ENCODE measurements around the gene GPR55. TPM values are rescaled to one million over a fixed set of nuclear protein-coding genes. Genes with fewer than 3 reads are reported as not detected.

Gene GPR55
- total RNA-seq, 1 experiment from 2014 or later = not detected

- Histone ChIP-seq H3K4me1 (peaks cover 10% of the 10 kb centered on the region), H3K9me3 (no peaks in the 10 kb centered on the region), H3K27me3 (replicated peaks; ENCODE audit: control insufficient read depth, insufficient read depth, low read length) (no peaks in the 10 kb centered on the region), H3K4me3 (ENCODE audit: low read depth, low read length) (no peak overlapping the region), H3K36me3 (ENCODE audit: control insufficient read depth, insufficient read depth, low read length) (no peaks in the 10 kb centered on the region)
- BruUV-seq (replicated peaks) = no TSS peak
- Mint-ChIP-seq H3K27me3 (ENCODE audit: insufficient read depth, unreplicated experiment) (no peaks in the 10 kb centered on the region), H3K4me3 (ENCODE audit: unreplicated experiment) (no peak overlapping the region), H3K27ac (ENCODE audit: unreplicated experiment) (no peak overlapping the region), H3K4me1 (ENCODE audit: low read depth, unreplicated experiment) (no peaks in the 10 kb centered on the region), H3K36me3 (ENCODE audit: insufficient read depth, unreplicated experiment) (no peaks in the 10 kb centered on the region), H3K9me3 (ENCODE audit: unreplicated experiment) (no peaks in the 10 kb centered on the region)
- POLR2A ChIA-PET = no interaction called here
- CTCF ChIA-PET = no interaction called here
- intact Hi-C loops (cut with micrococcal nuclease; ENCODE audit: unreplicated experiment) = no loop called here
- no peak for DNase-seq
- TF ChIP-seq, protein P1, sequence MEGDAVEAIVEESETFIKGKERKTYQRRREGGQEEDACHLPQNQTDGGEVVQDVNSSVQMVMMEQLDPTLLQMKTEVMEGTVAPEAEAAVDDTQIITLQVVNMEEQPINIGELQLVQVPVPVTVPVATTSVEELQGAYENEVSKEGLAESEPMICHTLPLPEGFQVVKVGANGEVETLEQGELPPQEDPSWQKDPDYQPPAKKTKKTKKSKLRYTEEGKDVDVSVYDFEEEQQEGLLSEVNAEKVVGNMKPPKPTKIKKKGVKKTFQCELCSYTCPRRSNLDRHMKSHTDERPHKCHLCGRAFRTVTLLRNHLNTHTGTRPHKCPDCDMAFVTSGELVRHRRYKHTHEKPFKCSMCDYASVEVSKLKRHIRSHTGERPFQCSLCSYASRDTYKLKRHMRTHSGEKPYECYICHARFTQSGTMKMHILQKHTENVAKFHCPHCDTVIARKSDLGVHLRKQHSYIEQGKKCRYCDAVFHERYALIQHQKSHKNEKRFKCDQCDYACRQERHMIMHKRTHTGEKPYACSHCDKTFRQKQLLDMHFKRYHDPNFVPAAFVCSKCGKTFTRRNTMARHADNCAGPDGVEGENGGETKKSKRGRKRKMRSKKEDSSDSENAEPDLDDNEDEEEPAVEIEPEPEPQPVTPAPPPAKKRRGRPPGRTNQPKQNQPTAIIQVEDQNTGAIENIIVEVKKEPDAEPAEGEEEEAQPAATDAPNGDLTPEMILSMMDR (IDR thresholded peaks at IDR 0.05; ENCODE audit: insufficient read depth in 1 of 2, low read depth in 1 of 2, low read length in 1 of 2, severe bottlenecking in 1 of 2, unreplicated experiment in 1 of 2) = no peak
Observed at GRCh38 chr2:230891064-230891463, 34.0 kb downstream of the GPR55 start.

GRCh38 chr2:230890646-230891045 is 34.4 kb downstream of the GPR55 start:
- H3K4me1 Mint-ChIP-seq (ENCODE audit: low read depth, unreplicated experiment) = no peaks in the 10 kb centered on the region
- intact Hi-C loops (cut with micrococcal nuclease; ENCODE audit: unreplicated experiment) = no loop called here
- no TSS peak for BruUV-seq (replicated peaks)
- ChIA-PET CTCF (no interaction called here), POLR2A (no interaction called here)
- Histone ChIP-seq H3K4me3 (ENCODE audit: low read depth, low read length) (no peak overlapping the region), H3K36me3 (ENCODE audit: control insufficient read depth, insufficient read depth, low read length) (no peaks in the 10 kb centered on the region), H3K27me3 (replicated peaks; ENCODE audit: control insufficient read depth, insufficient read depth, low read length) (no peaks in the 10 kb centered on the region), H3K9me3 (no peaks in the 10 kb centered on the region), H3K4me1 (peaks cover 5% of the 10 kb centered on the region)
- H3K4me3 Mint-ChIP-seq (ENCODE audit: unreplicated experiment) = no peak overlapping the region
- H3K27me3 Mint-ChIP-seq (ENCODE audit: insufficient read depth, unreplicated experiment) = no peaks in the 10 kb centered on the region
- no peaks in the 10 kb centered on the region for H3K36me3 Mint-ChIP-seq (ENCODE audit: insufficient read depth, unreplicated experiment)
- TF ChIP-seq, protein P1 (IDR thresholded peaks at IDR 0.05; ENCODE audit: insufficient read depth in 1 of 2, low read depth in 1 of 2, low read length in 1 of 2, severe bottlenecking in 1 of 2, unreplicated experiment in 1 of 2) = no peak
- DNase-seq = no peak
- no peak overlapping the region for H3K27ac Mint-ChIP-seq (ENCODE audit: unreplicated experiment)
- H3K9me3 Mint-ChIP-seq (ENCODE audit: unreplicated experiment) = no peaks in the 10 kb centered on the region

GRCh38 chr2:230889911-230890601 is 35.0 kb downstream of the GPR55 start:
- Histone ChIP-seq H3K27me3 (replicated peaks; ENCODE audit: control insufficient read depth, insufficient read depth, low read length) (no peaks in the 10 kb centered on the region), H3K4me3 (ENCODE audit: low read depth, low read length) (no peak overlapping the region), H3K4me1 (no peaks in the 10 kb centered on the region; the same call in none of the 2 replicates), H3K9me3 (no peaks in the 10 kb centered on the region), H3K36me3 (ENCODE audit: control insufficient read depth, insufficient read depth, low read length) (no peaks in the 10 kb centered on the region)
- ChIA-PET POLR2A (no interaction called here), CTCF (no interaction called here)
- Mint-ChIP-seq H3K27me3 (ENCODE audit: insufficient read depth, unreplicated experiment) (no peaks in the 10 kb centered on the region), H3K36me3 (ENCODE audit: insufficient read depth, unreplicated experiment) (no peaks in the 10 kb centered on the region), H3K27ac (ENCODE audit: unreplicated experiment) (no peak overlapping the region), H3K4me3 (ENCODE audit: unreplicated experiment) (no peak overlapping the region), H3K4me1 (ENCODE audit: low read depth, unreplicated experiment) (no peaks in the 10 kb centered on the region), H3K9me3 (ENCODE audit: unreplicated experiment) (no peaks in the 10 kb centered on the region)
- intact Hi-C loops (cut with micrococcal nuclease; ENCODE audit: unreplicated experiment) = no loop called here
- DNase-seq = no peak
- BruUV-seq (replicated peaks) = no TSS peak
- TF ChIP-seq, protein P1 (IDR thresholded peaks at IDR 0.05; ENCODE audit: insufficient read depth in 1 of 2, low read depth in 1 of 2, low read length in 1 of 2, severe bottlenecking in 1 of 2, unreplicated experiment in 1 of 2) = no peak
